Endothelial cell of umbilical vein (primary cell): ENCODE measurements around the gene ARID1B.

Experiments used
- EZH2 ChIP-seq: IDR thresholded peaks from 2 replicates; pipeline ENCODE4 v1.6.1; 2012; ENCODE audit warnings: borderline replicate concordance, low read depth, mild to moderate bottlenecking, moderate library complexity, low read length, inconsistent platforms; ENCODE audit not compliant: severe bottlenecking
- POLR2A ChIP-seq: IDR thresholded peaks from 2 replicates; pipeline ENCODE4 v1.6.1; 2012; ENCODE audit warnings: low read depth, mild to moderate bottlenecking, control low read depth, low read length

DNA sequence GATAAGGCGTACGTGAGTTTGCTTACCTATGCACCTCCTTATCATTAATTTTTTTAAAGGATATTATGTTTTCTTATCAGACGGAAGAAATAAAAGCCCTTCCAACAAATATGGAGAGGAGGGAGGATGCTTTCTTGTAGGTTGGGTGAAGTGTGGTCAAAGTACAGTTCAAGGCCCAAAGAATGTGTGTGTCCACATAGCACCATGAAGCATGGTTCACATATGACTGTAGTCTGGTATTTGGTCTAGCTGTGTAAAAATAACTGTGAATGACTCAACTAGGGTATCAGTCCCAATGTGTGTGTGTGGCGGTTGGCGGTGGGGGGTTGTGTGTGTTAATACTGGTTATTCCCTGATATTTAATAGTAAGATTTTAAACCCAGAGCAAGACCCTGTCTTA lies 333.4 kb downstream of the ARID1B start:
- TF ChIP-seq EZH2 (no peak), POLR2A (no peak)
